Measurements from ENCODE around the gene UNC119. TPM values are rescaled to one million over a fixed set of nuclear protein-coding genes. Genes with fewer than 3 reads are reported as not detected.

Gene UNC119
- total and polyA plus RNA-seq, 2 of the 13 experiments (the other 11 are each of a cell fraction or from before 2014, with no cell fraction given): 10.4 to 63.1 TPM

GRCh38 chr17:28552176-28552999 lies at the start of gene UNC119 (continued):
- TF ChIP-seq GRHL1 (CRISPR knock-in tag; conservative IDR thresholded peaks at IDR 0.05) (no peak), SNAPC2 (CRISPR knock-in tag; IDR thresholded peaks at IDR 0.05) (no peak), SRSF9 (IDR thresholded peaks at IDR 0.05; ENCODE audit: borderline replicate concordance, insufficient read depth, low read depth, low read length, poor library complexity, severe bottlenecking) (no peak), POLR2AphosphoS5 (IDR thresholded peaks at IDR 0.05; ENCODE audit: low read depth, low read length) (0 out of 2 replicates have a peak, but pooled peaks have one; percentile 45), ZNF749 (CRISPR knock-in tag; IDR thresholded peaks at IDR 0.05; ENCODE audit: borderline replicate concordance) (no peak), HNF1B (CRISPR knock-in tag; IDR thresholded peaks at IDR 0.05) (0 out of 2 replicates have a peak, but pooled peaks have one; percentile 58), KDM3A (CRISPR knock-in tag; IDR thresholded peaks at IDR 0.05; ENCODE audit: low read depth) (0 out of 2 replicates have a peak, but pooled peaks have one; percentile 35), ARID4A (CRISPR knock-in tag; IDR thresholded peaks at IDR 0.05; ENCODE audit: borderline replicate concordance) (peak; percentile 61; the same call in 1 of the 2 replicates), ZNF136 (CRISPR knock-in tag; IDR thresholded peaks at IDR 0.05; ENCODE audit: low read depth) (no peak), ZNF337 (CRISPR knock-in tag; IDR thresholded peaks at IDR 0.05; ENCODE audit: borderline replicate concordance, low read depth) (no peak), JUN (CRISPR knock-in tag; IDR thresholded peaks at IDR 0.05) (no peak), BRCA1 (CRISPR knock-in tag; IDR thresholded peaks at IDR 0.05) (0 out of 2 replicates have a peak, but pooled peaks have one; percentile 48), NCOA1 (CRISPR knock-in tag; IDR thresholded peaks at IDR 0.05) (no peak)
